Tongue (tissue), 2 donors: ENCODE data around the gene OR9A2. TPM values are rescaled to one million over a fixed set of nuclear protein-coding genes. Genes with fewer than 3 reads are reported as not detected.

Experiments
- DNase-seq: peaks from one replicate; pipeline ENCODE4 v3.0.0-alpha.2; 2015
- total RNA-seq: library from RNA; depleted of rRNA; stranded (reverse); fragments of >200 nt; gene quantifications from one replicate; pipeline ENCODE4 v1.2.3, GENCODE V29; 2014

OR9A2 gene, protein sequence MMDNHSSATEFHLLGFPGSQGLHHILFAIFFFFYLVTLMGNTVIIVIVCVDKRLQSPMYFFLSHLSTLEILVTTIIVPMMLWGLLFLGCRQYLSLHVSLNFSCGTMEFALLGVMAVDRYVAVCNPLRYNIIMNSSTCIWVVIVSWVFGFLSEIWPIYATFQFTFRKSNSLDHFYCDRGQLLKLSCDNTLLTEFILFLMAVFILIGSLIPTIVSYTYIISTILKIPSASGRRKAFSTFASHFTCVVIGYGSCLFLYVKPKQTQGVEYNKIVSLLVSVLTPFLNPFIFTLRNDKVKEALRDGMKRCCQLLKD
- total RNA-seq: 0.41 TPM

DNA sequence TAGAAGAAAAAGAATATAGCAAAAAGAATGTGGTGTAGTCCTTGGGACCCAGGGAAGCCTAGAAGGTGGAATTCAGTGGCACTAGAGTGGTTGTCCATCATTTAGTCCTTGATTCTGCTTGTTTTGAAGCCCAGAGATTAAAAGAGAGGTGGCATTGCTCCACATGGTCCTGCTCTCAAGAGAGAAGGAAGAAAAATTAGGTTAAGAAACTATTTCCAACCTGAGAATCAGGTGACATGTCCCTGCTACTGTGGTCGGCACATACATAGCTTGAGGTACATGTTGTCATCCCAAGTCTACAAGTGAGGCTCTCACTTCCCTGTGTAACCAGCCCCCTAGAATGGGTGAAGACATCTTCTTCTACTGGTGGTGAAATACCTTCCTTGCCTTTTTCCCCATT, at the start of gene OR9A2:
Gene OR9A2, minus strand, starts transcription at position 101 of the 400 bp plus-strand sequence. Its CDS starts 0 bp downstream, at position 101.
- no peak for DNase-seq

DNA sequence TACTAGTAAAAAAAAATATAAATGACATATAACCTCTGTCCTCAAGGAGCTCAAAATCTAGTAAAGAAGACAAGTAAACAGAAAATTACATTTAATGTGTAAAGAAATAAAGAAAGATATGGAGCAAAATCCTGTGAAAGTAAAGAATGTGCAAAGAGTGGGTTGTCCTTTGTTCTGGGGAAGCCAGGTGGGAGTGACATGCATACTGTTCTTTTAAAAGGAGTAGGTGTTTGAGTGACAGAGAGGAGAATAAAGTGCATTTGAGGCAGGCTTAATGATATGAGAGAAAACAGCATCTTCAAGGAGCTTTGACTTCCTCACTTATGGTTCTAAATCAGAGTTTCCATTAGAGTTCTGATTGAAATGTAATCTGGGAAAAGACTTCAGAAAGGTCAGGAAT, 47.2 kb upstream of the OR9A2 start:
- no peak for DNase-seq

DNA sequence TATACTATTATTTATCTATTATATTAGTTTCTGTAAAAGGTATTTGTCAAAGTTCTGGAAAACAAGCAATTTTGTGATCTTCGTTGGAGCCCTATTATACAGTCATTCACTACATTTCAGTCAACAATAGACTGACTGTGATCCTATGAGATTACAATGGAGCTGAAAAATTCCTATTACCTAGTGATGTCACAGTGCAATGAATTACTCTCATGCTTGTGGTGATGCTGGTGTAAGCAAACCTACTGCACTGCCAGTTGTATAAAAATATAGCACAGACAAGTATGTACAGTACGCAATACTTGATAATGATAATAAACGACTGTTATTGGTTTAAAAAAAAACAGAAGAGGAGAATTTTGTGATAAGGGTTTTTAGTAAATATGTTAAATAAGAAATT, 46.6 kb upstream of the OR9A2 start:
- no peak for DNase-seq

DNA sequence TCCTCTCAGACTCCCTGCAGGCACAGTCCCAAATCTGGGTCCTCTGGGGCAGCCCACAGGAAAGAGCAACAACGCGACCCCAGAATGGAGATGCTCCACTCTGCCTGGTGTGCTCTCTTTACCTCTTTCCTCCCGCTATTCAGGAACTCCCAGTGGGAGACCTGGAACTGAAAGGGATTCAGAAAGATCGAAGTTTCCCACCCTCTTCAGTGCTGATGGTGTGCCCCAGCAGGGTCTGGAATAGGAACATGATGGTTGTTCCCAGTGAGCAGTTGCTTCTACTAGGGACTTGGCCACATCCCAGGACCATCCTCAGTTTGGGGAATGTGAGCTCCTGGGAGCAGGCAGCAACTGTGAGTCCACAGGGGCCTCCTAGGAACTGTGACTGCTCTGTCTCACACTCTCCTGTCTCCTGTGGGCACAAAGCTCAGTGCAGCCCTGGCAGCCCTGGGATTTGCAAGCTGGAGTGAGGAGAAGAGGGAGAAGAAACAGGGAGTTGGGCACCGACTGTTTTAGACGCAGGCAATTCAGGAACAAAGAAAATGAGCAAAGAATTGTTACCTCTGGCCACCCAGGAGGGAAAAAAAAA, 43.1 kb upstream of the OR9A2 start:
- DNase-seq: peak; percentile 10

DNA sequence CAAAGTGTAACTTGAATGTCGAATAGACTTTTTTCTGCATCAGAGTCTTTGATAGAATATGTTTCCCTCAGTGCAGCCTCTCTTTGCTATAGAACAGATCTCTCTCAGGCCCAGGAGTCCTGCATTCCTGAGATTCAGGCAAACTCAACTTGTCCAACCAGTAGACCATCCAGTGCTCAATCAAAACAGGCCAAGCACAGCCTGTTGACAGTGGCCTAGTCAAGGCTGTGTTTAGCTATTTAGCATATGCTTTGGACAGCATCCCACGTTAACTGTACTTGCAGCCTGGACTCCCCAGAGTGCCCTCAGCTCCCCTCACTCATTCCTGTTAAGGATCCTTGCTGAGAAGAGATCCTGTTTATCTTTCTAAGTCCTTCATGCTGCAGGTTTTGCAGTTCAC, 41.5 kb upstream of the OR9A2 start:
- DNase-seq: peak; percentile 15

DNA sequence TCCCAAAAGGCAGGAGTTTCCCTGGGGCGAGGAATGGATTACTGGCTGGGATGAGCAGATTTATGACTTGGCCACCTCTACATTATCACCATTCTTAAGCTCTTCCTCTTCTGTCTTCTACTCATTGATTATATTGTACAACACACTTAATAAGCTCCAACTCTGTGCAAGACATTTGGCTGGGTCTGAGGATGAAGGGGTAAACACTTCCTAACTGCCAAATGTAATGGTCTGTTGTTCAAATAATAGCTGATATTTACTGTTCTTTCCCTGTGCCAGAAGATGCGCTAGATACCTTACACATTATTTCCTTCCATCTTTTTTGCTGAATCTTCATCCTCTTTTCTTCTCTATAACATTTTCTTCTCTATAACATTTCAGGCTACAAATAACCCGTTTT, 36.8 kb upstream of the OR9A2 start:
- DNase-seq: no peak

DNA sequence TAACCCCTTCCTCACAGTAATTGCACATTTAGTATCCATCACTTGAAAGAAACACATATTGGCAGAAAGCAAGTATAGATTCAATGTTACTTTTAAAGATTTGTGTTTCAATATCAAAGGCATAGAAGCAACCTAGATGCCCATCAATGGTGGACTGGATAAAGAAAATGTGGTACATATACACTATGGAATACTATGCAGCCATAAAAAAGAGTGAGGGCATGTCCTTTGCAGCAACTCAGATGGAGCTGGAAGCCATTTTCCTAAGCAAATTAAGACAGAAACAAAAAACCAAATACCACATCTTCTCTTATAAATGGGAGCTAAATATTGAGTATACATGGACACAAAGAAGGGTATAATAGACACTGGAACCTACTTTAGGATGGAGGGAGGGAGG, 28.8 kb upstream of the OR9A2 start:
- DNase-seq: no peak

DNA sequence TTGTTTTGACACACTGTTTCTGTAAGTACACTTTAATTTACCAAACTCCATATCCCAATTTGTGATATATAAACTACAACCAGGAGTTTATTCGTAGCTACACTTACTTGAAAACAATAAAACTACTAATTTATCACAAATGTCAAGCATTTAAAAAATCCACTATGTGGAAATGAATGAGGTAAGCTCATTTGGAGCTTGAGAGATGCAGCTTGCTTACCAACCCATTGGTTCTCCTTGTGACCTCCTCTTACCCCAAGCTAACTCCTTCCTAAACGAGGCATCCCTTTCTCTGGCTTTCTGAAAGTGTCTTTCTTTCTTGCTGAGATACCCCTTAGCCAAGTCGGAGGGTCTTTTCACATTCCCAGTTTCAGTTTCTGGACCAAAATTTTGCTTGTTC, 27.7 kb upstream of the OR9A2 start:
- DNase-seq: no peak

DNA sequence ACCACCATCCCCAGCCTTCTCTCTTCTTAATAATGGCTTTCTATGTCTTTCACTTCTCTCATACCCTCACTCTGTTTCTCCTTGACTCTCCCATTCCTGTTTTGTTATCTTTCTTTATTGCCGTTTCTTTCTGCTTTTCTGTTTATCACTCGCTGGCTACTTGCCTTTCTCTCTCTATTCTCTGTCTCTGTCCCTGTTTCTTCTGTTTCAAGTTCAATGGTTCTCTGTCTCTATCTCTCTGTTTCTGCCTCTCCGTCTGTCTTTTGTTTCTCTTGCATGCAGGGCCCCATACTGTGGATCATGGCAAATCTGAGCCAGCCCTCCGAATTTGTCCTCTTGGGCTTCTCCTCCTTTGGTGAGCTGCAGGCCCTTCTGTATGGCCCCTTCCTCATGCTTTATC, 25.1 kb upstream of the OR9A2 start, which contains the start of gene OR6V1:
Gene OR6V1, plus strand, starts transcription at position 301 of the 400 bp plus-strand sequence. Its CDS starts 0 bp downstream, at position 301.
- DNase-seq: no peak

DNA sequence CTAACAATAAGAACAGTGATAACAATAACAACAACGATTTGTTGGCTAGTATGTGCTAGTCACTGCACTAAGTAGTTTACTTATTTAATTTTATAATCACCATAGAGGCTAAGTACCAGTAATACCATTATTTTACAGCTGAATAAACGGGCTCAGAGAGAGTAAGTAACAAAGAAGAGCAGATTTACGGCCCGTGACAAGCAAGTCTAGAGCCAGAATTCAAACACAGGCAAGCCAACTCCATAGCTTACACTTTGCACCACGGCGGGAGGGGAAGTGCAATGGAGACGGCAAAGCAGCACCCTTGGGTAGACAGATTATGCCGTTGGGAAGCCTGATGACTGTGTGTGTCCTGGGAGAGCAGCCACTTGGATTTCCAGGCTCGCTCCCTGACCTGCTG, 24.0 kb upstream of the OR9A2 start:
- no peak for DNase-seq

DNA sequence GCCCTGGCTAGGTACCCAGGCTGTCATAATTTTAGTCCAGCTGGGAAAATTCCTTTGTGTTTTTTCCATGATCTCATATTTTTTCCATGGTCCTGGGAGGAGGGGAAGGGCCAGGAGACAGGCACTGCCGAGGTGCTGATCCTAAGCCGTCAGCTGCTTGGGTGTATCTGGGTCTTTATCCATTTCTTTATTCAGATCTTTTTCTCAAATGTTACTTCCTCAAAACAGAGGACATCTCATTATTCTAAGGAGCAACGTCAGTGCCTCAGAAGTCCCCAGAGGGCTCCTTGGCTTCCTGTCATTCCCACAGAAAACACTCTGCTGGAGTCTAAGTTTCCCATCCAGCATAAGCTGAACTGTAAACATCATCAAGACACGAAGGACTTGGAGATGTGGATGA, 22.4 kb upstream of the OR9A2 start:
- DNase-seq: peak; percentile 11

DNA sequence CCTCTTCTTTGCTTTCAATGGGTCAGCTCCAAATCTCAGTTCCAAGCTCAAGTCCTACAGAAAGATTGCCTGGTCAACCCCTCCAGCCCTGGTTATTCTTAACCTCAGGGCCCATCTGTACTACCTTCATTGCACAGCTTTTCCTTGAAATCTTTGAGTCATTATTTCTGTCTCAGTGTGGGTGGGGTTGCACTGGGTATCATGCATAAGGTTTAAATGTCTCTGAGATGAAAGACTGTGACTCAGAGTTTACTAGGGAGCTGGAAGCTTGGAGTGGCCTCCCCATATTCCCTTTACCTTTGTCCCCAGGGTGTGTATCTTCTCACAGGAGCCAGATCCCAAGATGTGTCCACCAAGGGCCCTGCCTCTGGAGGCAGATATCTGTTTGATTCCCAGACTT, 21.9 kb upstream of the OR9A2 start:
- no peak for DNase-seq

DNA sequence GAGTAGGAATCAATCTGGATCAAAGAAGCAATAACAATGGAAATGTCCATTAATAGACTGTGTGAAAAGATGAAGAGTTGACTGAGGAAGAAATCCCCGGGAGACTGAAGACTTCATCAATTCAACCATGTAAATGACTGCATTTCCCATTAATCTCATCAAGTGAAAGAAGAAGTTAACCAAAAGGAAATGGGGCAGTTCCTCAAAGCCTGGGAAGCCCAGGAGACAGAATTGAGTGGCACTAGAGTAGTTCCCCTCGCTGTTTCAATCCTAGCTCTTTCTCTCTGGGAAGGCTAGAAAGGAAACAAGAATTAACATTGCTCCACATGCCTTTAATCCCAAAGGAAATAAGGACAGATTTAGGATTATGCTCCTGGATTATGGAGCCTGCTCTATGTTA, 20.4 kb upstream of the OR9A2 start:
- no peak for DNase-seq

DNA sequence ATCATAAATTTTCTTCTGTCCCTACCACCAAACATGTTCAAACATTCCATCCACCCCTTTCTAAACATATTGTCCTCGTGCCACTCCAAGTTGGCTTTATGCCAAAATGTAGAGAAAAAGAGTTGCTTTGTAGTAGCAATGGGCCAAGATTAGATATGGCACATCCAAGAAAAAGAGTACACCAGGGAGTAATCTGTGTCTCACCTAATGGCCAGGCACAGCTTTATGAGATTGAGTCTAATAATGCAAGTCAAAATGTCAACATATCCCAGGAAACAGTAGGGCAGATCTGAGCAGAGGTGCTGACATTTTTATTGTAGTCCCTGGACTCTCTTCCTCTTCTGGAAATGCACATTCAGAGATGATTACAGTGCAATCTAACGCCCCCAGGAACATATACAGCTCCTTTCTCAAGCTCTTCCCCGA, 19.5 kb upstream of the OR9A2 start:
- peak; percentile 26 for DNase-seq

DNA sequence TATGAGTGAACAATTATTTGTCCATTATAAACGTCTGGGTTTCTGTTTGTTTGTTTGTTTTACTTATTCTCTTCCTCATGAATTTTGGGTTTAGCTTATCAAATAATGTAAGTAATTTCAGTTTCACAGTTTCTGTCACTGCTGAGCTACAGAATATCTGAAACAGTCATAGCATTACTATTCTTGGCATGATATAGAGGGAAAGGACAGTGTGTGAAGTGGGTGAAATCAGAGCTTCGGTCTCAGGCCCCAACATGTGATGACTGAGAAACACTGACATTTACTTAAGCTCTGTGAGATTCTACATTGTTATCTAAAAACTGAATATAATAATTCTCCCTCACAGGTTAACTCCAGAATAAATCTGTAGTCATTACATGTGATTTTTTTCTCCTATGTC, 16.5 kb upstream of the OR9A2 start:
- no peak for DNase-seq

DNA sequence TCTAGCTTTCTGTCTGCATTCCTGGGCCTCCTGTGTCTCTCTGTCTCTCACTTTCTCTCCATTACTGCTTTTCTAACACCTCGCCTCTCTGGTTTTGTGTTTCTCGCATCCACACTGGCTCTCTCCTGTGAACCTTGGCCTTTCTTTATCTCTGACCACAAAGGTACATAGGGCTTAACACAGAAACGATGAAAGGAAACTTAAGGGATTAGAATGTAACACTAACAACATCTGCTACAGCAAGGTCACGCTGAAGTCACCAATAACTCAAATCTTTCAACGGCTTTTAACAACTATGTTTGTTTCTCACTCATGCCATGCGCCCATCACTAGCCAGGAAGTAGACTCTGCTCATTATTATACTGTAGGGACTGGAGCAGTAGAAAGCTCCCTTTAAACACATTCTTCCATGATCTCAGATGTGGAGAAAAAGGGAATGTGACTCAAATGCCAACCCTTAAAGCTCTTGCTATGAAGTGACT, 15.9 kb upstream of the OR9A2 start:
- peak; percentile 7 for DNase-seq

DNA sequence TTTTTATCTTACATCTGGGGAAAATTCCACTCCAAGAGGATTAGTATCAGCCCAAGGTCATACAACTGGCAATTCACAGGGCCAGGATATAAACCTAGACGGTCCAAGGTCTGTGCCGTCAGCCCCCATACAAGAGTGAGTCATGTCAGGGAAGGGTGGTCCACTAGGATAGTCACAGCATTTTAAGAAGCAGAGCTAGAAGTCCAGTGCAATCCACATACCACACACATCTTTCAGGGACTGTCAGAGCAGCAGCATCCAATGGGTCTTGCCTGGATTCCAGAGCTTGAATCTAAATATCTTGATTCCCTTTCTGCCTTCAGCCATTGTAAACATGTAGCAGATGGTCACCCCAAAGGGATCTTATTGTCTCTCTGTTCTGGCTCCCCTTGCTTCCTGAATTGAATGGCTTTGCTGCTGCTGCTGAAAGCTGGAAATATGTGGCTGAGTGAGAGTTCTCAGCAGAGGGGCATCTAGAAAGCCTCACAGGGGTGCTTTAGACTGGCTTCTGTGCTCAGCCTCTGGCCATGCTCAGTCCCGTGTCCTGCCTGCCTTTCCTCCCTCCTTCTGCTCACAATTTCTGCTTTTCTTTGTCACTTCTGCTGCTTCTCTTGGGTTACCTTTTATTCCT, 15.3 kb upstream of the OR9A2 start:
- peak; percentile 11 for DNase-seq

DNA sequence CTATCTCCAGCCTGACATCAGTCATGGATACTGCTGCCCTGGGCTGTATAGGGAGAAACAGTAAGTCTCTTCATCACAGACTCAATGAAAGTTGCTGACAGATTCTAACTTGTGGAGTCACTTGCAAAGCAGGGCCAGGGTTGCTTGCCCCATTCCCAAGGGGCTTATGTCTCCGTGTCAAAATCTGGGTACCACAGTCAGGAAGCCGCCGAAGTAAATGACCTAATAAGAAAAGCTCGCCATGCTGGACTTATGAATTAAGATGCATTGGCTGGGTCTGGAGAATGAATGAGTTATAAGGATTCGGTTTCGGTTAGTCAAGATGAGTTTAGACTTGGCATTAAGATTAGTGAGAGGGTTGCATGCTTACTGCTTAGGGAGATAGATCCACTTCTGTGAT, 14.4 kb upstream of the OR9A2 start:
- no peak for DNase-seq

DNA sequence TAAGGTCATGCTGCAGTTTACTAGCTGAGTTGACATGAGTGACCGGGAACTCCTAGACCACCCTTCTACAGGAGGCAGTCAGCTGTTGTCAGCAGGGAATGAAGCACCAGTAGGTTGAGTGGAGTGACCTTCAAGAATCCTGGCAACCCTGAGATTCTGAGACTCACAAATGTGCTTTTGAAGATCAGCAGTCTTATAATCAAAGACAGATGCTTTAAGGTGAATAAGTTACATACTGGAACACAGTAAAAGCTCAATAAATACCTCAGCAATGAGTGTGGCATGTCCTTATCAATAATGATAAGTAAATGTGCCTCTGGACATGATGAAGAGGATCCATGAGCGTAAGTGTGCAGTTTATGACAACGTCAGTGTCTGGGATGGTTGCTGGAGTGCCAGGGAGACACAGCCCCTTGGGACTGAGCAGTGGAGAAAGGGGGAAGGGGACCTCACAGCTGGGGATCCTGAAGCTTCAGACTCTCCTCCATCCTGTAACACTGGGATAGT, 13.3 kb upstream of the OR9A2 start:
- no peak for DNase-seq

DNA sequence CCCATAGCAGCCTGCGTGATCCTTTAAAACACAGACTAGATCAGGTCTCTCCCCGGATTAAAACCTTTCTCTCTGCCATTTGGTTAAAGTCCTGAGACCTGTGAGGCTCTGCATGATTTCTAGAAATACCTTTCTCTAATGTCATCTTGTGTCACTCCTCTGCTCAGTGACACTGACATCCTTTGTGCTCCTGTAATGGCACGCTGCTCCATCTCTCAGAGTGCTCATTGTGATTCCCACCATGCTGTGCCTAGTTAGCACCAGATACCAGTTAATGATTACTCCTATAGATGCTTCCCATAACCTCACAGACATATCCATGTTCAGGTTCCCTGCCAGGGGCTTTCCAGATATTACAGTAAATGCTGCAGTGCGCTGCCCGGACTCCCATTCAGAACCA, 11.7 kb upstream of the OR9A2 start:
- DNase-seq: no peak

DNA sequence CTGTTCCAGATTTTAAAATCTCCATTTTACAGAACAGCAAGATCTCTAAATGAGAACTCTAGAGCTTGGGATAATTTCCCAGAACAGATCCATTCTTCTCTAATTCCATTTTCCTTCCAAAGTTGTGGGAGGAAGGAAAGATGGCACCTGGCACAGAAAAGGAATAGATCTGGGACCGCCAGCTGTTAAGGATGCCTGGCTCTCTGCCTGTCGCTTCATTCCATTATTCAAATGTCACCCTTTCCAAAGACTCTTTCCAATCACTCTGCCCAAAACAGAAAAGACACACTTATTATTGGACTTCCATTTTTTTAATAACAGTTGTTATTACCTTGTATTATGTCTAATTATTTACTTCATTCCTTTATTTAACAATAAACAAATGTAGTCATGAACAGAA, 751 bp upstream of the OR9A2 start:
- peak; percentile 39 for DNase-seq

DNA sequence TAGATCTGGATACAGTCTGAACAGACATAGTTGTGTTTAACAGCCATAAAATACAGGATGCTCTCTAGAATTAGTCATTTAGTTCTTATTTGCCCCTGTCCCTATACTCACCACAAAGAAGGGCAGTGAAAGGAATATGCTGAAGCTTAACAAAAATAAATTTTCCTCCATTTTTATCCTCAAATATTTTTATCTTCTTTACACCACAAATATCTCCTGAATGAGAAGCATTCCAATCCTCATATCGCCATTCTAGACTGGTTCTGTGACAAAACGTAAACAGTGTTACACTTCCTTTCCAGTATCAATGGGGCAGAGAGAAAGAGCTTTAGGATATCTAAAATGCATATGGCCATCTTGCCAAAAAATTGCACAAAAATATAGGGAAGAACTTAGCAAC, 1.6 kb downstream of the OR9A2 start:
- DNase-seq: no peak

DNA sequence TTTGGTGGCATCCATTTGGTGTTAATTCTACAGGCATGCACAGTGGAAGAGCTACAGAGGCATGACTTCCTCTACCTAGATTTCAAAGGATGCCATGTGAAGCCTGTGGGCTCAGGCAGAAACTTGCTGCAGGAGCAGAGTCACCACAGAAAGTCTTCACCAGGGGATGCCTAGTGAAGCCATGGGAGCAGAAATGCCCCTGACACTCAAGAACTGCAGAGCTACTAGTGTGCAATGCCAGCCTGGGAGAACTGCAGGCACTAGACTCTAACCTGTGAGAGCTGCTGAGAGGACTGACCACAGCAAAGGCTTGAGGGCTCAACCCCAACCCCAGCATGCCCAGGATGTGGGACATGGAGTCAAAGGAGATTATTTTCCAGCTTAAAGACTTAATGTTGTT, 3.9 kb downstream of the OR9A2 start:
- DNase-seq: no peak
